Nephron (organoid): ENCODE results near the gene KIAA1549.

Experiments
- H3K27ac Mint-ChIP-seq, 3 experiments: 2 replicates each; pipeline ENCODE4 v1.8.0; 2020; ENCODE audit warnings: mixed read lengths in 3 of 3, mild to moderate bottlenecking in 2 of 3, moderate library complexity in 1 of 3
- H3K27me3 Mint-ChIP-seq: 2 replicates; pipeline ENCODE4 v1.8.0; 2021; ENCODE audit warnings: low read depth, mild to moderate bottlenecking, moderate library complexity, mixed read lengths
- H3K36me3 Mint-ChIP-seq: 2 replicates; pipeline ENCODE4 v1.8.0; 2020; ENCODE audit warnings: low read depth, mixed read lengths
- H3K4me1 Mint-ChIP-seq: 2 replicates; pipeline ENCODE4 v1.8.0; 2020; ENCODE audit warnings: mixed read lengths
- H3K4me3 Mint-ChIP-seq, 3 experiments: 2 replicates each; pipeline ENCODE4 v1.8.0; 2020; ENCODE audit warnings: mild to moderate bottlenecking in 3 of 3, mixed read lengths in 3 of 3, moderate library complexity in 2 of 3
- H3K9me3 Mint-ChIP-seq: 2 replicates; pipeline ENCODE4 v1.8.0; 2020; ENCODE audit warnings: mixed read lengths
- TF ChIP-seq, protein P1 (sequence below), 3 experiments: fragments of 200-600 bp; sonication (generic); IDR thresholded peaks; one replicate each; pipeline ENCODE4 v1.5.0; 2021; ENCODE audit warnings: antibody characterized with exemption in 3 of 3; ENCODE audit not compliant: unreplicated experiment in 3 of 3

Gene KIAA1549

DNA sequence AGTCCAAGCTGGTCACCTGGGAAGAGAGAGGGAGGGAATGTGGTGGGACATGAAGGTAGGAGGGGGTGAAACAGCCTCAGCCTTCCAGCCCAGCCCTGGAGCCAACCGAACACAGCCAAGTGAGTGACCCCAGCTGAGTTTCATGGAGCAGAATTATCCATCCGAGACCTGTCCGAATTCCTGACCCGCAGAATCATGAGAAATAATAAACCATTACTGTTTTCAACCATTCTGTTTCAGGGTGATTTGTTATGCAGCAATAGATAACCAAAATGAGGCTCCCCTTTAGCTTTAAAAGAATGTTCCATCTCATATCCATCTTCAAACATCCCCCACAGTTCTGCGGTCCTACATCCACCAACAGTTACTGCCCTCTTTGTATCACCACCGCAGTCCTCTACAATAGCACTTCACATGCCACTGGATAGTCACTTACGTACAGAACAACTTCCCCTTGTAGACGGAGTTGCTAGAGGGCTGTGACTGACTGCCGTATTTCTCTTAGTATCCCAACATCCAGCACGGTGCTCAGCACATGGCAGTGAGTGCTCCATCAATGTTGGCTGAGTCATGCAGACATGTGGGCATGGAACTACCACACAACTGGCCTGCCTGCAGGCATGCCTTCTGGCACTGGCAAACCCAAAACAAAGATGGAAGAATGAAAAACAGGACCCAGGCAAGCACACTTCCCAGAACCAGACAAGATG, 18.5 kb downstream of the KIAA1549 start:
- Mint-ChIP-seq H3K27ac (no peak overlapping the region), H3K9me3 (no peaks in the 10 kb centered on the region), H3K36me3 (peaks cover 26% of the 10 kb centered on the region), H3K4me3 (no peak overlapping the region), H3K27me3 (no peaks in the 10 kb centered on the region), H3K4me1 (peaks cover 37% of the 10 kb centered on the region)
- TF ChIP-seq, protein P1, sequence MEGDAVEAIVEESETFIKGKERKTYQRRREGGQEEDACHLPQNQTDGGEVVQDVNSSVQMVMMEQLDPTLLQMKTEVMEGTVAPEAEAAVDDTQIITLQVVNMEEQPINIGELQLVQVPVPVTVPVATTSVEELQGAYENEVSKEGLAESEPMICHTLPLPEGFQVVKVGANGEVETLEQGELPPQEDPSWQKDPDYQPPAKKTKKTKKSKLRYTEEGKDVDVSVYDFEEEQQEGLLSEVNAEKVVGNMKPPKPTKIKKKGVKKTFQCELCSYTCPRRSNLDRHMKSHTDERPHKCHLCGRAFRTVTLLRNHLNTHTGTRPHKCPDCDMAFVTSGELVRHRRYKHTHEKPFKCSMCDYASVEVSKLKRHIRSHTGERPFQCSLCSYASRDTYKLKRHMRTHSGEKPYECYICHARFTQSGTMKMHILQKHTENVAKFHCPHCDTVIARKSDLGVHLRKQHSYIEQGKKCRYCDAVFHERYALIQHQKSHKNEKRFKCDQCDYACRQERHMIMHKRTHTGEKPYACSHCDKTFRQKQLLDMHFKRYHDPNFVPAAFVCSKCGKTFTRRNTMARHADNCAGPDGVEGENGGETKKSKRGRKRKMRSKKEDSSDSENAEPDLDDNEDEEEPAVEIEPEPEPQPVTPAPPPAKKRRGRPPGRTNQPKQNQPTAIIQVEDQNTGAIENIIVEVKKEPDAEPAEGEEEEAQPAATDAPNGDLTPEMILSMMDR (IDR thresholded peaks at IDR 0.05; ENCODE audit: unreplicated experiment in 3 of 3): no peak

GRCh38 chr7:138961159-138961558, 20.0 kb downstream of the KIAA1549 start:
- Mint-ChIP-seq H3K4me3 (no peak overlapping the region), H3K27ac (no peak overlapping the region), H3K4me1 (peaks cover 30% of the 10 kb centered on the region), H3K9me3 (no peaks in the 10 kb centered on the region), H3K36me3 (peaks cover 24% of the 10 kb centered on the region), H3K27me3 (no peaks in the 10 kb centered on the region)
- TF ChIP-seq, protein P1 (IDR thresholded peaks at IDR 0.05; ENCODE audit: unreplicated experiment in 3 of 3): no peak

DNA sequence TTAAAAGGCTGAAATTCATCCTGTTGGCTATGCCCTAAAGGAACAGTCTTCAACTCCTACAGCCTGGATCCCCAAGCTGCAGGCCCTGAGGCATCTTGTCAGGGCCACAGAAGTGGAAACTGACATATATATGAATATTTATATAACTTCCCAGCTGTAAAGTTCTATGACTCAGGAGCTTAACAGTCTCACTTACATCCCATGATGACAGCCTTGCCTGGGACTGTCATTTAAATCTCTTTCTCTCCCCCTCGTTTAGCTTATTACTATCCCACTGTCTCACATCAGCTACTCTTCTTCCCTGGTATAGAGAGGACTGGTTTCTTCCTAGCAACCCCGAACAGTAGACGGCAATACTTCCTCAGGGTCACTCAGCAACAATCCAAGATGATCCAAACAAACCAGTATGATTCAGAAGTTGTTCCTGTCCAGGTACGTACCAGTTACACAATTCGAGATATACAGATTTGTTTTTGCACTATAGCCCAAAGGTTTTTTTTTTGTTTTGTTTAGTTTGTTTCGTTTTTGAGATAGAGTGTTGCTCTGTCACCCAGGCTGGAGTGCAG, 22.7 kb downstream of the KIAA1549 start:
- H3K4me3 Mint-ChIP-seq: no peak overlapping the region
- H3K9me3 Mint-ChIP-seq: no peaks in the 10 kb centered on the region
- H3K27ac Mint-ChIP-seq: no peak overlapping the region
- peaks cover 16% of the 10 kb centered on the region for H3K36me3 Mint-ChIP-seq
- H3K4me1 Mint-ChIP-seq: peaks cover 26% of the 10 kb centered on the region
- no peaks in the 10 kb centered on the region for H3K27me3 Mint-ChIP-seq
- TF ChIP-seq, protein P1 (IDR thresholded peaks at IDR 0.05; ENCODE audit: unreplicated experiment in 3 of 3): no peak

DNA sequence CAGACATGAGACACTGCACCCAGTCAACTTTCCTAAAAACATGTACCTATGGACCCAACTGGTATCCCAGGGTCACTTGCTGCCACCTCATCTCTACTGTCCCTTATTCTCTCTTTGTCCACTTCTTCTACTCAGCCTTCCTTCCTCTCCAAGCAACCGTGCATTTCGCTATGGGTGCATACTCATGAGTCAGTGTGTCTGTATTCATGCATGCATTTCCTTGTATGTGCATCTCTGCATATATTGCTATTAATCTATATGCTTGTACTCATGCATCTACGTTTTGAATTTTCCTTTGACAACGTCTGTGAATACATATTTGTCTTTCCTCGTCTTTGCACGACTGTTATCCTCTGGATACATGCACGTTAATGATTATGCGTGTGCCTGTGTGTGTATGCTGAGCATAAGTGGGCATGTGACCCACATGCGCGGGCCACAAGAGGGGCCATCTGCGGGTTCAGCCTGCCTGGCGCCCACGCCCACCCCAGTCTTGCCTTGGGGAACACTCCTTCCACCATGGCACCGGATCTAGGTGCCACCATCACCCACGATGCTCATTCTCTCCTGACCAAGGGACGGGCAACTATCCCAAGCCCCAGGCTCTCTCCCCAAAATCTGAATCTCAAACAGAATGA, 23.3 kb downstream of the KIAA1549 start:
- Mint-ChIP-seq H3K4me1 (peaks cover 23% of the 10 kb centered on the region), H3K36me3 (peaks cover 16% of the 10 kb centered on the region), H3K4me3 (no peak overlapping the region), H3K9me3 (no peaks in the 10 kb centered on the region), H3K27me3 (no peaks in the 10 kb centered on the region), H3K27ac (no peak overlapping the region)
- TF ChIP-seq, protein P1 (IDR thresholded peaks at IDR 0.05; ENCODE audit: unreplicated experiment in 3 of 3): no peak

GRCh38 chr7:138957217-138957616, 24.0 kb downstream of the KIAA1549 start:
- Mint-ChIP-seq H3K27me3 (no peaks in the 10 kb centered on the region), H3K36me3 (peaks cover 16% of the 10 kb centered on the region), H3K4me3 (no peak overlapping the region), H3K27ac (no peak overlapping the region), H3K4me1 (peaks cover 20% of the 10 kb centered on the region), H3K9me3 (no peaks in the 10 kb centered on the region)
- TF ChIP-seq, protein P1 (IDR thresholded peaks at IDR 0.05; ENCODE audit: unreplicated experiment in 3 of 3): no peak
